H1 (cell line): ENCODE data around the gene SH3BP5.
"Not testable (repeated sequence)": the region's sequence is repeated elsewhere in the genome, so short reads cannot be mapped to it uniquely, and the experiment has no call there.

ENCODE experiments used
- CEBPB ChIP-seq: IDR thresholded peaks from 2 replicates; pipeline ENCODE4 v1.6.1; 2012; ENCODE audit warnings: low read depth, low read length
- GABPA ChIP-seq: IDR thresholded peaks from 2 replicates; pipeline ENCODE4 v1.6.1; 2011; ENCODE audit warnings: mild to moderate bottlenecking, low read length, moderate library complexity, borderline replicate concordance; ENCODE audit not compliant: insufficient read depth
- GTF2F1 ChIP-seq: IDR thresholded peaks from 2 replicates; pipeline ENCODE4 v1.6.1; 2012; ENCODE audit warnings: low read depth, low read length, improper control_type of control experiment, borderline replicate concordance
- POLR2A ChIP-seq, 2 experiments: IDR thresholded peaks; 1 replicate in 1 of 2; 2 replicates in 1 of 2; pipeline ENCODE4 v1.6.1; 2011; ENCODE audit warnings: low read depth in 2 of 2, low read length in 2 of 2, mild to moderate bottlenecking in 2 of 2; ENCODE audit errors: control extremely low read depth in 1 of 2
- RAD21 ChIP-seq, 2 experiments: IDR thresholded peaks in 1 of 2; conservative IDR thresholded peaks in 1 of 2; 2 replicates each; pipeline ENCODE4 v1.6.1; 2011; ENCODE audit warnings: low read depth in 2 of 2, low read length in 2 of 2, improper control_type of control experiment in 1 of 2, inconsistent platforms in 1 of 2, mild to moderate bottlenecking in 1 of 2, moderate library complexity in 1 of 2
- SIRT6 ChIP-seq: IDR thresholded peaks from one replicate; pipeline ENCODE4 v1.7.1; 2012; ENCODE audit warnings: low read length, inconsistent platforms
- TAF1 ChIP-seq: IDR thresholded peaks from 2 replicates; pipeline ENCODE4 v1.6.1; 2011; ENCODE audit warnings: mild to moderate bottlenecking, low read depth, low read length
- TF ChIP-seq, protein P1 (sequence below), 3 experiments: IDR thresholded peaks; 1 replicate in 2 of 3; 2 replicates in 1 of 3; pipeline versions ENCODE4 v1.5.1 to v1.6.1; 2011; ENCODE audit warnings: low read length in 3 of 3, mild to moderate bottlenecking in 3 of 3, inconsistent platforms in 2 of 3, low read depth in 1 of 3, moderate library complexity in 1 of 3; ENCODE audit not compliant: insufficient read depth in 1 of 3; ENCODE audit errors: control extremely low read depth in 1 of 3
- TF ChIP-seq, protein P2 (sequence below): IDR thresholded peaks from 2 replicates; pipeline ENCODE4 v1.6.1; 2011; ENCODE audit warnings: low read length, improper control_type of control experiment

DNA sequence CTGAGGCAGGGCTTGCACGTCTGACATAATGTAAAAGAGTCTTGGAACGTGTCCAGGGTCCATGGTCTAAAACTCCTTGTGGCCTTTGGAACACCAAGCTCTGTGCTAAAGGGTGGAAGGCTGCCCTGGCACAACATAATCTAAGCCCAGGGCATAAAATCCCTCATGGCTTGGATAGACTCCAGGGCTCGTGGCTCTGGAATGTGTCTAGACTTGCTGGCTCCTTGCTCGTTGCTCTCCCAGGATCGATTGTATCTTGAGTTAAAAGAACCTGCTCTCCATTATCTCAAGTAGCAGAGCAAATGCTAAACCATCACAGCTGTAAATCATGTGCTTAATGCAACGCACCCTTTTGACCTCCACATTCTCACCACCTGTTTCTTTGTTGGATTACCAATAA lies 31.7 kb upstream of the SH3BP5 start:
- TF ChIP-seq POLR2A (IDR thresholded peaks at IDR 0.05; ENCODE audit: control extremely low read depth in 1 of 2, low read depth in 2 of 2, low read length in 2 of 2); TAF1; GABPA; CEBPB; RAD21 (IDR thresholded peaks at IDR 0.05 in 1 of 2, conservative IDR thresholded peaks at IDR 0.05 in 1 of 2; ENCODE audit: low read depth in 2 of 2, low read length in 2 of 2); SIRT6; GTF2F1: not testable (repeated sequence)
- TF ChIP-seq, protein P1, sequence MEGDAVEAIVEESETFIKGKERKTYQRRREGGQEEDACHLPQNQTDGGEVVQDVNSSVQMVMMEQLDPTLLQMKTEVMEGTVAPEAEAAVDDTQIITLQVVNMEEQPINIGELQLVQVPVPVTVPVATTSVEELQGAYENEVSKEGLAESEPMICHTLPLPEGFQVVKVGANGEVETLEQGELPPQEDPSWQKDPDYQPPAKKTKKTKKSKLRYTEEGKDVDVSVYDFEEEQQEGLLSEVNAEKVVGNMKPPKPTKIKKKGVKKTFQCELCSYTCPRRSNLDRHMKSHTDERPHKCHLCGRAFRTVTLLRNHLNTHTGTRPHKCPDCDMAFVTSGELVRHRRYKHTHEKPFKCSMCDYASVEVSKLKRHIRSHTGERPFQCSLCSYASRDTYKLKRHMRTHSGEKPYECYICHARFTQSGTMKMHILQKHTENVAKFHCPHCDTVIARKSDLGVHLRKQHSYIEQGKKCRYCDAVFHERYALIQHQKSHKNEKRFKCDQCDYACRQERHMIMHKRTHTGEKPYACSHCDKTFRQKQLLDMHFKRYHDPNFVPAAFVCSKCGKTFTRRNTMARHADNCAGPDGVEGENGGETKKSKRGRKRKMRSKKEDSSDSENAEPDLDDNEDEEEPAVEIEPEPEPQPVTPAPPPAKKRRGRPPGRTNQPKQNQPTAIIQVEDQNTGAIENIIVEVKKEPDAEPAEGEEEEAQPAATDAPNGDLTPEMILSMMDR (IDR thresholded peaks at IDR 0.05; ENCODE audit: control extremely low read depth in 1 of 3, insufficient read depth in 1 of 3, low read depth in 1 of 3, low read length in 3 of 3) = not testable (repeated sequence)
- TF ChIP-seq, protein P2, sequence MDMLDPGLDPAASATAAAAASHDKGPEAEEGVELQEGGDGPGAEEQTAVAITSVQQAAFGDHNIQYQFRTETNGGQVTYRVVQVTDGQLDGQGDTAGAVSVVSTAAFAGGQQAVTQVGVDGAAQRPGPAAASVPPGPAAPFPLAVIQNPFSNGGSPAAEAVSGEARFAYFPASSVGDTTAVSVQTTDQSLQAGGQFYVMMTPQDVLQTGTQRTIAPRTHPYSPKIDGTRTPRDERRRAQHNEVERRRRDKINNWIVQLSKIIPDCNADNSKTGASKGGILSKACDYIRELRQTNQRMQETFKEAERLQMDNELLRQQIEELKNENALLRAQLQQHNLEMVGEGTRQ = not testable (repeated sequence)
